HL-60 (cell line): ENCODE data around the gene URB2.

Experiments used
- DNase-seq, 2 experiments: peaks; one replicate each; pipeline ENCODE4 v3.0.0-alpha.2; 2010 to 2020; ENCODE audit warnings: low read depth in 1 of 2, low spot score in 1 of 2
- H3K27ac ChIP-seq: fragments of 250-450 bp; sonication (Bioruptor Pico); replicated peaks from 2 replicates; pipeline ENCODE4 v1.5.1; 2020; ENCODE audit warnings: mild to moderate bottlenecking, moderate library complexity
- H3K27me3 ChIP-seq: fragments of 250-450 bp; sonication (Bioruptor Pico); 2 replicates; pipeline ENCODE4 v1.5.1; 2021; ENCODE audit warnings: mild to moderate bottlenecking, moderate library complexity; ENCODE audit not compliant: insufficient read depth, poor library complexity, severe bottlenecking
- H3K4me3 ChIP-seq: replicated peaks from 2 replicates; pipeline ENCODE4 v1.5.1; 2011; ENCODE audit warnings: mild to moderate bottlenecking, control low read depth, low read length; ENCODE audit not compliant: insufficient read depth
- CTCF ChIP-seq: IDR thresholded peaks from one replicate; pipeline ENCODE4 v1.5.1; 2011; ENCODE audit warnings: low read length, control low read depth, inconsistent platforms; ENCODE audit not compliant: insufficient read depth
- GABPA ChIP-seq: IDR thresholded peaks from 2 replicates; pipeline ENCODE4 v1.6.1; 2012; ENCODE audit warnings: low read depth
- POLR2AphosphoS5 ChIP-seq: IDR thresholded peaks from 2 replicates; pipeline ENCODE4 v1.6.1; 2012; ENCODE audit warnings: low read depth
- REST ChIP-seq: IDR thresholded peaks from 2 replicates; pipeline ENCODE4 v1.6.1; 2012; ENCODE audit warnings: low read depth; ENCODE audit not compliant: insufficient replicate concordance
- SPI1 ChIP-seq: IDR thresholded peaks from 2 replicates; pipeline ENCODE4 v1.6.1; 2012; ENCODE audit warnings: low read depth, mild to moderate bottlenecking, borderline replicate concordance

The URB2 gene

GRCh38 chr1:229636042-229636441, 10.0 kb downstream of the URB2 start:
- Histone ChIP-seq H3K4me3 (no peak overlapping the region), H3K27ac (no peak overlapping the region), H3K27me3 (no peaks in the 10 kb centered on the region)
- TF ChIP-seq CTCF (no peak), POLR2AphosphoS5 (no peak), SPI1 (no peak), GABPA (no peak)
- DNase-seq: no peak

GRCh38 chr1:229637746-229638145, 11.7 kb downstream of the URB2 start:
- no peak for DNase-seq
- H3K27ac ChIP-seq: no peak overlapping the region
- no peaks in the 10 kb centered on the region for H3K27me3 ChIP-seq
- H3K4me3 ChIP-seq: no peak overlapping the region
- no peak for TF ChIP-seq SPI1
- no peak for TF ChIP-seq GABPA
- no peak for TF ChIP-seq CTCF
- no peak for TF ChIP-seq REST
- TF ChIP-seq POLR2AphosphoS5: no peak

GRCh38 chr1:229640455-229640854, 14.4 kb downstream of the URB2 start:
- no peaks in the 10 kb centered on the region for H3K27me3 ChIP-seq
- DNase-seq: no peak
- no peak overlapping the region for H3K27ac ChIP-seq
- no peak for TF ChIP-seq GABPA
- no peak for TF ChIP-seq SPI1
- no peak for TF ChIP-seq POLR2AphosphoS5
- no peak for TF ChIP-seq CTCF
- TF ChIP-seq REST: no peak
- H3K4me3 ChIP-seq: no peak overlapping the region

- TF ChIP-seq SPI1 (no peak), POLR2AphosphoS5 (no peak), REST (no peak), CTCF (no peak), GABPA (no peak)
- H3K27ac ChIP-seq: no peak overlapping the region
- no peak for DNase-seq
These were observed 15.3 kb downstream of the URB2 start for GRCh38 chr1:229641306-229641705.

More at GRCh38 chr1:229641306-229641705, 15.3 kb downstream of the URB2 start:
- no peak overlapping the region for H3K4me3 ChIP-seq
- no peaks in the 10 kb centered on the region for H3K27me3 ChIP-seq
